ENCODE measurements around the gene RREB1. TPM values are rescaled to one million over a fixed set of nuclear protein-coding genes. Genes with fewer than 3 reads are reported as not detected.

RREB1 gene
- total RNA-seq, 1 experiment from 2014 or later = 35.8 TPM

- Histone ChIP-seq H3K27ac (ENCODE audit: insufficient read length, low read depth, low read length) (no peak overlapping the region), H3K4me1 (ENCODE audit: insufficient read depth, low read length) (peaks cover 19% of the 10 kb centered on the region), H3K18ac (ENCODE audit: insufficient read length, low read depth, low read length) (no peak overlapping the region), H3K4me2 (ENCODE audit: insufficient read depth, insufficient read length, low read length) (no peak overlapping the region), H3T11ph (ENCODE audit: low read length) (no peak overlapping the region), H4K20me1 (ENCODE audit: control insufficient read depth, insufficient read depth, insufficient read length) (no peaks in the 10 kb centered on the region), H3K23me2 (ENCODE audit: insufficient read length, low read depth, low read length, poor library complexity, severe bottlenecking) (no peaks in the 10 kb centered on the region), H3K79me1 (ENCODE audit: insufficient read depth, low read depth, low read length, poor library complexity, severe bottlenecking) (no peaks in the 10 kb centered on the region), H3K27me3 (ENCODE audit: insufficient read depth, low read length) (no peaks in the 10 kb centered on the region), H3K79me2 (ENCODE audit: insufficient read depth, low read length) (no peaks in the 10 kb centered on the region; the same call in 1 of the 2 replicates), H2BK15ac (ENCODE audit: low read depth, low read length) (no peak overlapping the region), H2BK20ac (ENCODE audit: low read depth, low read length, poor library complexity, severe bottlenecking) (no peak overlapping the region), H4K91ac (ENCODE audit: insufficient read length, low read depth, low read length) (no peak overlapping the region), H2BK5ac (ENCODE audit: insufficient read length, low read length) (no peak overlapping the region), H2AK5ac (ENCODE audit: insufficient read length, low read length) (no peak overlapping the region), H2BK120ac (ENCODE audit: low read depth, low read length, poor library complexity, severe bottlenecking) (no peak overlapping the region), H3K56ac (ENCODE audit: insufficient read length, low read depth, low read length) (no peak overlapping the region), H2BK12ac (ENCODE audit: insufficient read length, low read depth, low read length) (no peak overlapping the region), H3K23ac (ENCODE audit: insufficient read length, low read depth, low read length) (no peak overlapping the region), H4K8ac (replicated peaks; ENCODE audit: insufficient read length, low read depth, low read length) (no peak overlapping the region), H3K4ac (ENCODE audit: low read depth, low read length) (no peak overlapping the region), H3K14ac (ENCODE audit: insufficient read depth, low read length) (no peak overlapping the region), H2AFZ (ENCODE audit: low read length) (no peak overlapping the region), H3K9me3 (ENCODE audit: control insufficient read depth, low read depth, low read length) (no peaks in the 10 kb centered on the region), H4K5ac (ENCODE audit: insufficient read length, low read depth, low read length) (no peak overlapping the region), H3K9ac (ENCODE audit: extremely low read depth, insufficient read length, low read length) (no peak overlapping the region)
- peaks cover 58 to 61% of the 10 kb centered on the region in 2 experiments for H3K4me1 Mint-ChIP-seq
- no peaks in the 10 kb centered on the region for H3K9me3 Mint-ChIP-seq
- no CpG with 5 or more reads among the region's 10 CpGs for WGBS (ENCODE audit: extremely low coverage, insufficient read length, low lambda C conversion rate)
- DNase-seq = no peak
- H3K27me3 Mint-ChIP-seq (ENCODE audit: low read depth) = no peaks in the 10 kb centered on the region
- no peak overlapping the region for H3K27ac Mint-ChIP-seq
- H3K4me3 Mint-ChIP-seq = no peak overlapping the region; a peak in 1 of 5 replicates
- peaks cover 0 to 2% (median 0%) of the 10 kb centered on the region in 3 experiments; a peak in 1 of 7 replicates for H3K36me3 Mint-ChIP-seq (ENCODE audit: insufficient read depth in 1 of 3, low read depth in 3 of 3)
- TF ChIP-seq CTCF (conservative IDR thresholded peaks at IDR 0.05) = no peak
These were observed 63.4 kb downstream of the RREB1 start for GRCh38 chr6:7171119-7171518.

Measured in H9 (cell line).